ENCODE results near the gene PKNOX2. TPM values are rescaled to one million over a fixed set of nuclear protein-coding genes. Genes with fewer than 3 reads are reported as not detected.

Gene PKNOX2
- total and polyA plus RNA-seq, 2 of the 8 experiments (the other 6 are each of a cell fraction or from before 2014, with no cell fraction given) = 2.0 TPM

- Histone ChIP-seq H2BK120ac (replicated peaks; ENCODE audit: low read depth, low read length) (no peak overlapping the region), H2BK12ac (ENCODE audit: low read depth, low read length) (no peak overlapping the region), H2AFZ (ENCODE audit: low read length) (no peak overlapping the region), H3K14ac (ENCODE audit: insufficient read length) (no peak overlapping the region), H3K4me2 (ENCODE audit: insufficient read depth in 1 of 2, low read depth in 2 of 2, low read length in 2 of 2) (peak overlapping the region; percentile 41 to 51; a peak in 3 of 4 replicates), H3K79me2 (ENCODE audit: control insufficient read depth in 1 of 2, insufficient read depth in 2 of 2, low read length in 2 of 2) (no peaks in the 10 kb centered on the region), H4K5ac (ENCODE audit: insufficient read length, low read depth, low read length) (no peak overlapping the region), H4K8ac (ENCODE audit: extremely low read depth, insufficient read depth, low read length) (no peak overlapping the region), H4K20me1 (replicated peaks in 1 of 2; ENCODE audit: control insufficient read depth in 1 of 2, insufficient read depth in 2 of 2, low read length in 2 of 2) (no peaks in the 10 kb centered on the region), H3K27ac (ENCODE audit: low read depth, low read length) (no peak overlapping the region), H3K9ac (replicated peaks in 1 of 4; ENCODE audit: extremely low read depth in 1 of 4, low read depth in 3 of 4, low read length in 3 of 4) (no peak overlapping the region), H3K36me3 (ENCODE audit: control insufficient read depth in 2 of 4, insufficient read depth in 4 of 4, low read length in 3 of 4) (no peaks in the 10 kb centered on the region), H2BK20ac (ENCODE audit: low read length) (no peak overlapping the region), H4K91ac (replicated peaks; ENCODE audit: insufficient read length, low read length) (no peak overlapping the region), H3K23ac (ENCODE audit: insufficient read length) (no peak overlapping the region), H3K56ac (replicated peaks; ENCODE audit: insufficient read length, low read depth, low read length) (peak overlapping the region; percentile 36), H3K4me1 (replicated peaks in 1 of 4; ENCODE audit: control insufficient read depth in 3 of 4, insufficient read depth in 4 of 4, low read length in 3 of 4) (peaks cover 7 to 26% (median 18%) of the 10 kb centered on the region in 4 experiments), H2AK5ac (ENCODE audit: low read depth, low read length) (no peak overlapping the region; the same call in 1 of the 2 replicates), H3K27me3 (replicated peaks in 1 of 4; ENCODE audit: control insufficient read depth in 3 of 4, extremely low read depth in 1 of 4, insufficient read depth in 3 of 4, low read length in 3 of 4) (no peaks in the 10 kb centered on the region), H3K18ac (ENCODE audit: extremely low read depth, low read length) (no peak overlapping the region), H3K79me1 (ENCODE audit: low read depth, low read length) (no peaks in the 10 kb centered on the region), H3K4me3 (ENCODE audit: extremely low read depth in 1 of 4, insufficient read depth in 2 of 4, low read depth in 3 of 4, low read length in 4 of 4) (peak overlapping the region in 1 of 4 experiments; percentile 8; a peak in 1 of 8 replicates), H3K4ac (replicated peaks; ENCODE audit: insufficient read length, low read depth, low read length) (no peak overlapping the region), H2BK5ac (ENCODE audit: low read depth, low read length) (0 out of 2 replicates have a peak overlapping the region, but pooled peaks have one; percentile 39), H3K9me3 (ENCODE audit: insufficient read depth in 2 of 2, low read depth in 1 of 2, low read length in 1 of 2) (no peaks in the 10 kb centered on the region), H2BK15ac (ENCODE audit: low read length) (no peak overlapping the region), H3K23me2 (ENCODE audit: low read depth, low read length) (no peaks in the 10 kb centered on the region; the same call in 1 of the 2 replicates)
- FAIRE-seq (no peak), DNase-seq (ENCODE audit: low read depth in 1 of 2, low spot score in 2 of 2) (no peak)
- ChIA-PET POLR2A (ENCODE audit: partially characterized antibody) (interaction anchor here (0.7 to 1.5 kb wide), 3 partner anchors 10 to 153 kb away, joined by 3 to 5 read pairs (median 4); partner anchors contain the start of gene PKNOX2), CTCF (ENCODE audit: partially characterized antibody) (interaction anchor here (1.0 to 2.2 kb wide), 8 partner anchors 10 to 176 kb away, joined by 3 to 8 read pairs (median 4); no protein-coding TSS in a partner anchor)
- TF ChIP-seq EGR1 (IDR thresholded peaks at IDR 0.05; ENCODE audit: borderline replicate concordance, low read depth, low read length) (no peak), USF2 (IDR thresholded peaks at IDR 0.05; ENCODE audit: low read length) (peak; percentile 56; the same call in 1 of the 2 replicates)
- WGBS, 2 experiments (ENCODE audit: extremely low coverage in 1 of 2, insufficient coverage in 1 of 2, insufficient read length in 1 of 2, insufficient replicate concordance in 2 of 2, low coverage in 1 of 2, low lambda C conversion rate in 2 of 2, missing lambda C conversion rate in 1 of 2) = 67% methylated on average over 4 of the region's 4 CpGs; no CpG with 5 or more reads in 1 of the 2 experiments
These were observed 63.9 kb downstream of the PKNOX2 start for GRCh38 chr11:125228445-125228844.

All from H1 (cell line).